ENCODE measurements around the gene OSBPL10.

Gene OSBPL10

DNA sequence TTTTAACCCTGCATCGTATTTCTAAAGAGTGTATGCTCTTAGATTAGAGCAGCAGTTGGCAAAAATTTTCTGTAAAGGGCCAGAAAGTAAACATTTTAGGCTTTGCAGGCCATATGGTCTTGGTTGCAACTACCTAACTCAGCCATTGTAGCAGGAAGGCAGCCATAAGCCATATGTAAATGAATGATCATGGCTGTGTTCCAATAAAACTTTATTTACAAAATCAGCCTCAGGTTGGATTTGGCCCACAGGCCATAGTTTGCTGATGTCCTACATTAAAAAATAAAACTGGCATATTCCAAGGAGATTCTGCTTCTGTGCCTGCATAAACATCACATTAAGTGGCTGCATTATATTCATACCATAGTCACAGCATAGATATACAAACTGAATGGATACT lies 313.5 kb downstream of the OSBPL10 start:
- DNase-seq (ENCODE audit: low read depth): no peak

DNA sequence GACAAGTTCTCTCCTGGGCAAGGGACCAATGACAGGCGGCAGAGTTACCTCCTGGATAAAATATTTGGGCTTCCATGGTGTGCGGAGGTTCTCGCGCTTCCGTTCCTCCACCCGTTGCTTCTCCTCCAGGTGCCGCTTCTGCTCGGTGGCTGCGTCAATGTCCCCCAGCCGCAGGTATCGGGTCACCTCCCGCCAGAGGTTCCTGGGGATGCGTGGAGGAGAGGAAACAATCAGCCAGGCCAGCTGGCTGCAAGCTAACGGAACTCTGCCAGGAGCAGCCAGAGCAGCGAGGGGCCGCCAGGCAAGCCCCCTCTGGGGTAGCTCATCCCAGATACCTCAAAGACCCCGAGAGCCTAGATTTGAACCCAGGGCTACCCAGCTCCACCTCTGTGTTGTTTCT lies 317.0 kb downstream of the OSBPL10 start:
- DNase-seq (ENCODE audit: low read depth): no peak

DNA sequence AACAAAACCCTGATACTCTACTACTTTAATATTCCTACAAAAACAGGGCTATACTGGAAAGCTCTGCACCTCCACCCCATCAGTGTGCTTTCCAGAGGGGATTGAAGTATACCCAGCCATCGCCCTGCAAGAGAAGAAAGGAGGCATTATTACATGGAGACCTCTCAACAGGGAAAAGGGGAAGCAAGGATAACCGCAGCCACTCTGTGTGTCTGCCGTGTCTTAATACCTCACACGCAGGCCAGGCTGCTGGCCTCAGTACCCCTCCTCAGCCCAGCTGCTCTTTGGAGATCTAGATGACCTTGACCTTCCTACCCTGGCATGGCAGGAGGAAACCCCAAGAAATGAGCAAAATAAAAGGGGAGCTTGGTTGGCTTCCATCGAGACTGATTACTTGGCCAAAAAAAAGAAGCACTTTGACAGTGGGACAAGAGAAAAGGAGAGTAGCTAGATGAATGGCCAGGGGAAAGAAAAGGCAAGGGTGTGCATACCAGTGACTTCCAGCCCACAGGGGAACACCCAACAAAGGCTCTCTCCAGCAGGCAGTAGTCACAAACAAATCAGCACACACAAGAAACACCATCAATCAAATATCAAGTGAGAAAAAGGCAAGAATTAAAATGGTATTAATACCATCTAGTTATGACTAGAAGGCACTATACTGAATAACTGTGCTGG lies 318.9 kb downstream of the OSBPL10 start:
- DNase-seq (ENCODE audit: low read depth): no peak

DNA sequence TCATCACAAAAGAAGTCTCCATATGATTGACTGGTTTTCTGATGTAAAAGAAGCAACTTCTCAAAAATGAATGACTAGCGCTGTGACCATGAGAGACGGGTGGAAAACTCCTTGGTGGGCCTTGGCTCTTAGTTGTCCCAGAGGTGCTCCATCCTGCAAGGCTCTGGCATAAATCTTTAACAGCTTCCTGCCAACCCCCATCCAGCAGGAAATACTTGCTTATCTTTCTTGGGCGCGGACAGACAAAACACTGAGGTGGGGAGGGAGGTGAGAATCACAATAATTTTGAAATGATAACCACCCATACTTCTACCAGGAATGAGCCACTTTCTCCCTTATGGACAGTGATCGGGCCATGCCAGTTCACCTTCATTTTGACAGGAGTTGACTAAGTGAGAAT lies 319.8 kb downstream of the OSBPL10 start:
- DNase-seq (ENCODE audit: low read depth): no peak

DNA sequence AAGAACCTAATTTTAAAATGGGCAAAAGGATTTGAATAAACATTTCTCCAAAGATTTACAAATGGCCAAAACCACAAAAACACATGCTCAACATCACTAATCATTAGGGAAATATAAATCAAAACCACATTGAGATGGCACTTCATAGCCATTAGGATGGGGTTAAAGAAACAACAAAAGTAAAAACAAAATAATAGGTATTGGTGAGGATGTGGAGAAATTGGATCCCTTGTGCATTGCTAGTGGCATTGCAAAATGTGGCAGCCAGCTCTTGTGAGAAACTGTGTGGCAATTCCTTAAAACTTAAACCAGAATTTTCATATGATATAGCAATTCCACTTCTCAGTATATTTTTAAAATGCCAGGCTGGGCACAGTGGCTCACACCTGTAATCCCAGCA lies 321.8 kb downstream of the OSBPL10 start:
- peak; percentile 76 for DNase-seq (ENCODE audit: low read depth)

DNA sequence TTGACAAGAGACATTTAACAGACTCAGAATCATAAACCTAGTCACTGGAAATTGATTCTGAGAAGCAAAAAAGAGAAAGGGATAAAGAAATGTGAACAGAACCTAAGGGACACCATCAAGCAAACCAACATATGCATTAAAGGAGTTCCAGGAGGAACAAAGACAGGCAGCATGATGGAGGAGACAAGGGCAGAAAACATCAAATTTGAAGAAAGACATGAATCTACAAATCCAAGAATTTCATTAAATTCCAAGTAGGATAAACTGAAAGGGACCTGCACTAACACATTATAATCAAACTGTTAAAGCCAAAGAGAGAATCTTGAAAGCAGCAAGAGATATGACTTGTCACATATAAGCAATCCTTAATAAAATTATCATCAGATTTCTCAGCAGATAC lies 326.1 kb downstream of the OSBPL10 start:
- DNase-seq (ENCODE audit: low read depth): no peak

DNA sequence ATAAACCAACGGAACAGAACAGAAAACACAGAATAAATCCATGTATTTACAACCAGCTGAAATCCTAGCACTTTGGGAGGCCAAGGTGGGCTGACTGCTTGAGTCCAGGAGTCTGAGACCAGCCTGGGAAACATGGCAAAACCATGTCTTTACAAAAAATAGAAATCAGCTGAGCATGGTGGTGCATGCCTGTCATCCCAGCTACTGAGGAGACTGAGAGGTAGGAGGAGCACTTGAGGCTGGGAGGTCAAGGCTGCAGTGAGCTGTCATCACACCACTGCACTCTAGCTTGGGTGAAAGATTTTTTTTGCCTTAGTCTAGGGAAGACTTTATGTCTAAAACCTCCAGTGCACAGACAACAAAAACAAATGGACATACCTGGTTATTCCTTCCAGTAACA lies 327.6 kb downstream of the OSBPL10 start:
- DNase-seq (ENCODE audit: low read depth): no peak

DNA sequence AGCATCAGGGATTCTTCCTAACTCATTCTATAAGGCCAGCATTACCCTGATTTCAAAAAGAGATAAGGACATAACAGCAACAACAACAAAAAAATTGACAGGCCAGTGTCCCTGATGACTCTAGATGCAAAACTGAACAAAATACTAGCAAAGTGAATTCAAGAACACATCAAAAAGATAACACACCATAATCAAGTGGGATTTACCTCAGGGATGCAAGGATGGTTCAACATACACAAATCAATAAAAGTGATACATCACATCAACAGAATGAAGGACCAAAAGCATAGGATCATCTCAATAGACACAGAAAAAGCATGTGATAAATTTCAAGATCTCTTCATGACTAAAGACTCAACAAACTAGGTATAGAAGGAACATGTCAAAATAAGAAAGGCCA lies 328.8 kb downstream of the OSBPL10 start:
- no peak for DNase-seq (ENCODE audit: low read depth)

DNA sequence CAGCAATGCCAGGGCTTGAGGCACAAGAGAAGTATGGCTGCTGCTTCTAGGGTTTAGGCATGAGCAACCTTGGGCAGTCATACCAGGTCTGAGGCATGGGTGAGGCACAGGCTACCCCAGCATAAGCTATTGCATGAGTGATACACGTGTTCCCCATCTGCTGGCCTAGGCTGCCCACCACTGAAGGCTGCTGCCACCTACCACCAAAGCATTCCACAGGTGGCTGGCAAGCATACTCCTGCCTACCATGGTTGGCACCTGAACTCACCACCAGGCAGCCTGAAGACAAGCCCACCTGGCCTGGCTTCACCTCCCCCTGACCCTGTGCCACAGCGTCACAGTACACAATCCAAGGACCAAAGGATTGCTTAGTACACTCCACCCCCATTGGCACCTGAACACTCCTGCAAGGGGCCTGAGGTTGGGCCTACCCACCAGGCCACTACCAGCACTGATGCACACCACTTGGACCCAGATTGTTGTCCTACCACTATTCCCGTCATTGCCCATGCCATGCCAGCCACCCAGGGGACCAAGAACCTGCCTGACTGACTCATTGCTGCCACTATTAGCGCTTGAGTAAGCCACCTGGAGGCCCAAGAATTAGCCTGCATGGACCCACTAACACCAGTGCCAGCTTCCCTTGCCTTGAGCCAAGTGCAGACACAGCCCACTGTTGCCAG lies 332.6 kb downstream of the OSBPL10 start:
- DNase-seq (ENCODE audit: low read depth): no peak

DNA sequence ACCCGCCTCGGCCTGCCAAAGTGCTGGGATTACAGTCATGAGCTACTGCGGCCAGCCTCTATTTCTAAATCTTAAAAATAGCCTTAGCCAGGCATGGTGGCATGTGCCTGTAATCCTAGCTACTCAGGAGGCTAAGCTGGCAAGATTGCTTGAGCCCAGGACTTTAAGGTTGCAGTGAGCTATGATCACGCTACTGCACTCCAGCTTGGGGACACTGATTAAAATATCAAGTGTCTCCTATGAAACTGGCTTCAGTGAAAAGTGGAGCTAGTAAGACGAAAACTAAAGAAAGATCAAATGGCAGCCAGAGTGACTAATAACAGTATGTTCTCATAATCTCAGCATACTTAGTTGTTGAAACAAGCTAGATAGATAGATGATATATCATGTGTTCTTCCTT lies 335.8 kb downstream of the OSBPL10 start:
- DNase-seq (ENCODE audit: low read depth): peak; percentile 16

DNA sequence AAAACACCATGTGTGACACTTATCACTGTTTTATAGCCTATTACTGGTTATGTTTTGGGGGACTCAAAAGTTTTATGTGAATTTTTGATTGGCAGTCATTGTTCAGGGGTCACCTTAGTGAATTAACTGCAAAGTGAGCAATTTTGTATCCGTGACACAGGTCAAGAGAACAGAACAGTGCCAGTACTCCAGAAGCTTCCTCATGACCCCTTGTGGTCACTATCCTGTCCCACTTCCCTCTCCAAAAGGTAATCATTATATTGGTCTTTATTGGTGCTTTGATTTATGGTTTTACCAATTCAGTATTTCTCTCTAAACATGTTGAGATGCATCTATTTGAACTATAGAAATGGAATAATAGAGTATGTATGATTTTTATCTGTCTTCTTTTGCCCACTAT lies 341.2 kb downstream of the OSBPL10 start:
- DNase-seq (ENCODE audit: low read depth): no peak

DNA sequence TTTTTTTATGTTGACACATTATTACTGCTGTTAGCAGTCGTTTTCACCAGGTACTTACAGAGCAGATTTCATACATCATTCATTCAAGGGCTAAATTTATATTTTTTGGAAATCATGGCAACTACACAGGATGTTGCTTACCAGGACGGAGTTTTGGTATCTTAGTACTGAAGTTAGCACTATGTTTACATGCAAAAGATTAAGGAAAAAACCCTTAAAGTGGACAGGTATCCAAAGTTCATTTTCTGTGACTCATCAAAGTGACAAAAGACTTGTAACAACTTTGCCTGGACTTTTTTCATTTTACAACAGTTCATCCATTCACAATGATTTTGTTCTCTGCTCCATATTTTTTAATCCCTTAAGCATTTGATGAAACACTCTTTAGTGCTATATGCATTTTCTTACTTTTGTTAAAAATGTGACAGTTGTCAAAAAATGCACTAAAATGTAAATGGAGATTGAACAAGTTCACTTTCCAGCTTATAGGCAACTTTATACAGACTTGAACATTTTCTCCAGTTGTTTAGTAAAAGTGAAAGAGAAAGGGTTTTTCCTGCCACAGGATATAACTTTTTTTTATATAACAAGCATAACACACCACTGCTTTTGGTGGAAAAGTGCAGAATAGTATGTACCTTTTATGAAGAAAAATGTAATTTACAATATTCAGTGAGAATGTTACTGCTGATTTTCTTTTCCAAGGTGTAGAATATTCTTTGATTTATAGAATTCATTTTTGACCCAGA lies 344.2 kb downstream of the OSBPL10 start:
- no peak for DNase-seq (ENCODE audit: low read depth)

DNA sequence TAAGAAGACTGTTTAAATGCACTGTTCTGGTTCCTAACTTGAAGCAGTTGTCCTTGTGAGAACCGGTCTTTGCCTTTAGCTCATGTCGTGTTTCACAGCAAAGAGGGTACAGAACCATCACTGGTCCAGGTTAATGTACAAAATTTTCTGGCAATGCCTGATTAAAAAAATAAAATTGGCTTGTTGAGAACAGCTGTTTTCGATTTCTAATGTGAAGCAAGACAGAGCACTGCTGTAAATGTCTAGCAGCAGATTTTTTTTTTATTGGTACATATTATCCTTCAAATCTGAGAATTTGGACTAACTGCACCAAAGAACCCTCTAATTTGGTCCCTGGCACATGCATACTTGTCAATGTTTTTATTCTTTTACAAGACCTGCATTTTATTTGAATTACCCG lies 345.0 kb downstream of the OSBPL10 start:
- DNase-seq (ENCODE audit: low read depth): peak; percentile 47

DNA sequence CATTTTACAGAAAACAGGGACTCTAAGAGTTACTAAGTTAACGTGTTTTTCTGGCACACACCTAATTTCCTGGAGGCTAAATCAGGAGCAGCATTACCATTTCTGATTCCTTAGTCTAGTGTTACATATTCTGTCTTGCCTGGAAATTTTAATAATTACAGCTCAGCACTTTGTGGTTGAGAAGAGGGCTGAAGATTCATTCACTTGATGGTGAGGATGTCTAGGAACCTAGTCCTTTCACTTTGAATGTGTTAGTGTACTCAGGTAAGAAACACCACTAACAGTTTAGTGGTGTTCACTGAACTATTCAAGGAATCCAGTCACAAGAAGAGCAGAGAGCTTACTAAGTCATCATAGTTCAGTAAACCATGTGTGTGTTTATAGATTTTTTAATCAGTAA lies 345.5 kb downstream of the OSBPL10 start:
- DNase-seq (ENCODE audit: low read depth): no peak

DNA sequence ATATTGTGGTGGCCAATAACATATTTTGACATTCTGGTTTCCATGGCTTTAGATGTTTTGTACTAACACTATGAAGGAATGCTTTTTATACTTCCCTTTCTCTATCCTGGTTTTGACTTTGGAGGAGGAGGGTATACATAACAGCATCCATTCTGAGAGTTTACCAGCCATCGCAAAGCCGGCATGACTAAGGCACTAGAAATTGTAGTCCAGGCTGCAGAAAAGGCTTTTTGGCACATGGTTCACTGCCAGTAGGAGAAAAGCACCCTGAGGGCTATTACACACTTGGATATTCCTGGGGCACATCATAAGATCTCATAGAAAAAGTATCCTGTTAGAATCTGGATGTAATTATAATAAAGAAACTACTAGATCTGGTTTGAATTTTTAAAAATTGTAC lies 346.6 kb downstream of the OSBPL10 start:
- DNase-seq (ENCODE audit: low read depth): peak; percentile 93

DNA sequence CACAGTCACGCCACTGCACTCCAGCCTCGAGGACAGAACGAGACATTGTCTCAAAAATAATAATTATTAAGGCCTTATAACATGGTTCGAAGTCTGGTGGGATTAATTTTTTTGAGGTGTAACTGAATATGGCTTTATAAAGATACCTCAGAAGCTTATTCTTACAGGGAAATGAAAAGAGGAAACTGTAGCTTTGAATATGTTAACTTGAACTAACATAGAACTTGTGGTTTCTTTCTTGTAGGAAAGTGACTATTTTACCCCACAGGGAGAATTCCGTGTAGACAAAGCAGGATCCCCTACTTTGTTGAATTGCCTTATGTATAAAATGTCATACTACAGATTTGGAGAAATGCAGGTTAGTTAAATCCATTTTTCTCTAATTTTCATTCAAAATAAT lies 352.0 kb downstream of the OSBPL10 start:
- no peak for DNase-seq (ENCODE audit: low read depth)

DNA sequence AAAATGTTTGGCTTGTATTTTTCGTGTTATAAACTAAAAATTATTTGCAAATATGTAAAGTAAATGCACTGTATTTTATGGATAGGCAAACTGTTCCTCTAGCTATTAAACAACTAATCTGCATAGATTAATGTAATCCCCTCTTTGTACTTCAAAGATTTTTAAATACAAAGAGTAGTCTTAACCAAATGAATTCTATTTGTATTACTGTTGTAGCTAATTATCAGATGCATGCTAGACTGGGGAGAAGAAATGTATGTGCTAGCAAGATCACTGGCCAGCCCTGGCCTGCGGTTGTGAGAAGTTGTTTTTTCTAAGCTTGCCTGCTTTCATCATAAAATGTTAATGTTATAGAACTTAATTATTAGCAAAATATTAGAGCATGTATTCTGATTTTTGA lies 355.7 kb downstream of the OSBPL10 start:
- DNase-seq (ENCODE audit: low read depth): no peak

DNA sequence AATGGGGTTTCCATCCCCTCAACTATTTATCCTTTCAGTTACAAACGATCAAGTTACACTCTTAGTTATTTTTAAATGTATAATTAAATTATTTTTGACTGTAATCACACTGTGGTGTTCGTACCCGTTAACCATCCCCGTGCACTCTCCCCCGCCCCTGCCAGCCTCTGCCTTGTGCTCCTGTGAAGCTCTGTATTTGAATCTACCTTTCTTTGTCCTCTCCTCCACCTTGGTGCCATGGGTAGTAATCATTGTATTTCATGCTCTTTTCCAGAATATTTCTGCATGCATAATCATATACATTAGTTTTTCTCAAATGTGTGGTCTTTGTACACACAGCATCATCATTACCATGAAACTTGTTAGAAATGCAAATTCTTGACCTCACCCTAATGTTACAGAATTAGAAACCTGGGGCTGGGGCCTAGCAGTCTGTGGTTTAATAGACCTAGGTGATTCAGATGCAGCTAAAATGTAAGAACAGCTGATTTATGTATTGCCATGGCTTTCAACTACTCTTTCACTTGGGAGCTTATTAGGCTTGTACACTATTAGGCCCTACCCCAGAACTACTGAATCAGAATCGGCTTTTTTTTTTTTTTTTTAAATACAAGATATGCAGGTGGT lies 356.9 kb downstream of the OSBPL10 start:
- DNase-seq (ENCODE audit: low read depth): no peak

DNA sequence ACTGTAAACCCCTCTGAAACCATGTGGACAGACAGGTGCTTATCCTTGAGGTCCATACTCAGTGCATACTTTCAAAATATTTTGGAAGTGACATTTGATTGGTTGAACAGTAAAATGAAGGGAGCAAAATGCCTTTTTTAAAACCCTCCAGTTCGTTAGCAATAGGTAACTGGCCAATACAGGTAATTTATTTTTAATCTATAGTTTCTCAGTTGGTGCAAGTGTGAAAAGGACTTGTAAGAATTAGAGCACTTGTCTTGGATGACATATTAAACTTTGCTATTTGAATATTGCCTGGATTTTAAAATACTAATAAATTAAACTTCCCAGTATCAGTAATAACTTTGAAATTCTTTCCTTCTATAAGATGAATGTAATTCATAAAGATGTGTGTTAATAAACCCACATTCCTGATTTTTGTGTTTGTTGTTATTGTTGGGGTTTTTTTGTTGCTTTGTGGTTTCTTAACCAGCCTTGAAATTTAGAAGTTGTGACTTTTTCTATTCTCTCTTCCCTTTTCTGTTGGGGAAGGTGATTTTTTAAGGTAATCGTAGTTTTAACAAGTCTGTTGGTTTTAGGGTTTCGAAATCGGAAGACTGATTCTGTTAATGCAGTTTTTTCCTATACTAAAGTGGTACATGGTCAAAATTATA lies 358.3 kb downstream of the OSBPL10 start:
- DNase-seq (ENCODE audit: low read depth): no peak

DNA sequence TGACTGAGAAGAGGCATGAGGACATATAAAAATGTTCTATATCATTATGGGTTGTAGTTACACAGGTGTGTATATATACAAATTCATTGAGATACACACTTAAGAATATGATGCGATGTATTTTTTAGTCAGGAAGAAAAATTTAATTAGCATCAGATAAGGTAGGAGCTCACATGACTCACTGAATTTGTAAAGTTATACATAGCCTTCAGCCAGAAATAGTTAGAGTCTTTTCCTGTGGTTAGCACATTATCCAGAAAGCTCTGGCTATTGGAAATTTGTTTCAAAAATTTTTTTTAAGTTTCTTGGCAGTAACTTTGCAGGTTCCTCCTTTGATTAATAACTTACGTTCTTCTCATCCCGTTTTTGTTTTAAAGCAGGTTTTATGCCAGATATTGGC lies 359.7 kb downstream of the OSBPL10 start:
- no peak for DNase-seq (ENCODE audit: low read depth)

DNA sequence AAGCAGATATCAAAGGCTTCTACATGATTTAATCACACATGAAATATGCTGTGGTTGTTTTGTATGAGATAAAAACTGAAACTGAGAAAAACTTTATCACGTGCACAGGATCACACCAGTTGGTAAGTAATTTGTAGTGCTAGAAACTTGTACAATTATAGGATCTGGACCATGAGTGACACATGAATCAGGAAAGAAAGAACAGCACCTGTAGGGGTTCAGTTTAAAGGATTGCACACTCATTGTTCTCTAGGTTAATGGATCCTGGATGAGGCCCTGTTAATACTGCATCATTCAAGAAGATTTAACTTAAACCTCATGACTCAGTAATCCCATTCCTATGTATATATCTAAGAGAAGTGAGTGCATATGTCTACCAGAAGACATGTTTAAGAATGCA lies 360.4 kb downstream of the OSBPL10 start:
- no peak for DNase-seq (ENCODE audit: low read depth)

DNA sequence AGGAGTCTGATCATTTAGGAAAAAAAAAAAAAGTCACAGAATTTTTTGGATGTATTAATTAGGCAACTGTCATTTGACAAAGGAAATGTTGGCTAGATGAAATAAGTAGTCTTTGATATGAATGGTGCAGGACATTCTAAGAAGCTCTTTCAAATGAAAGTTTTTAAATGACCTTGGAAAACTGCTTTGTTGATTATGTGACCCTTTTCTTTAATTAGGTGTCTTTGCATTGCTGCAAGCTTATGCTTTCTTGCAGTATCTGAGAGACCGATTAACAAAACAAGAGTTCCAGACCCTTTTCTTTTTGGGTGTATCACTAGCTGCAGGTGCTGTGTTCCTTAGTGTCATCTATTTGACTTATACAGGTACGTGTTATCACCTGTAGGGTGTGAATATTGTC lies 364.4 kb downstream of the OSBPL10 start:
- no peak for DNase-seq (ENCODE audit: low read depth)
